ENCODE results near the gene SATB2. TPM values are rescaled to one million over a fixed set of nuclear protein-coding genes. Genes with fewer than 3 reads are reported as not detected.

The SATB2 gene
- total RNA-seq, 1 donor from 2014 or later = 7.4 TPM

- intact Hi-C loops (cut with DNase I) = no loop called here
- no peak for DNase-seq (ENCODE audit: extremely low spot score in 2 of 2)
- no peaks in the 10 kb centered on the region for H3K4me1 ChIP-seq
These were observed 33.6 kb downstream of the SATB2 start for GRCh38 chr2:199424160-199424559.

GRCh38 chr2:199419428-199419827 is 38.3 kb downstream of the SATB2 start:
- intact Hi-C loops (cut with DNase I) = no loop called here
- no peak overlapping the region for H3K4me3 ChIP-seq
- H3K27ac ChIP-seq = no peak overlapping the region
- no peak for DNase-seq (ENCODE audit: extremely low spot score in 2 of 2)
- no peaks in the 10 kb centered on the region for H3K4me1 ChIP-seq
- TF ChIP-seq POLR2A (IDR thresholded peaks at IDR 0.05) (no peak), POLR2AphosphoS5 (IDR thresholded peaks at IDR 0.05; ENCODE audit: insufficient read depth in 1 of 2, low read depth in 1 of 2) (no peak), CTCF (IDR thresholded peaks at IDR 0.05) (no peak)
- no peaks in the 10 kb centered on the region for H3K36me3 ChIP-seq
- H3K9me3 ChIP-seq = no peaks in the 10 kb centered on the region
- no peaks in the 10 kb centered on the region for H3K27me3 ChIP-seq

More at GRCh38 chr2:199424160-199424559, 33.6 kb downstream of the SATB2 start:
- no peaks in the 10 kb centered on the region for H3K36me3 ChIP-seq
- no peak for TF ChIP-seq POLR2AphosphoS5 (IDR thresholded peaks at IDR 0.05; ENCODE audit: insufficient read depth in 1 of 2, low read depth in 1 of 2)
- TF ChIP-seq CTCF (IDR thresholded peaks at IDR 0.05) = no peak
- TF ChIP-seq POLR2A (IDR thresholded peaks at IDR 0.05) = no peak
- no peaks in the 10 kb centered on the region for H3K27me3 ChIP-seq
- no peak overlapping the region for H3K4me3 ChIP-seq
- no peak overlapping the region for H3K27ac ChIP-seq
- no peaks in the 10 kb centered on the region for H3K9me3 ChIP-seq

- intact Hi-C loops (cut with DNase I) = no loop called here
- H3K36me3 ChIP-seq = no peaks in the 10 kb centered on the region
- H3K27ac ChIP-seq = no peak overlapping the region
- TF ChIP-seq POLR2AphosphoS5 (IDR thresholded peaks at IDR 0.05; ENCODE audit: insufficient read depth in 1 of 2, low read depth in 1 of 2) (no peak), POLR2A (IDR thresholded peaks at IDR 0.05) (no peak), CTCF (IDR thresholded peaks at IDR 0.05) (no peak)
- DNase-seq (ENCODE audit: extremely low spot score in 2 of 2) = no peak
- H3K9me3 ChIP-seq = no peaks in the 10 kb centered on the region
- H3K4me1 ChIP-seq = no peaks in the 10 kb centered on the region
- H3K4me3 ChIP-seq = no peak overlapping the region
- no peaks in the 10 kb centered on the region for H3K27me3 ChIP-seq
These were observed 43.3 kb downstream of the SATB2 start for GRCh38 chr2:199414465-199414864.

GRCh38 chr2:199414001-199414400 is 43.7 kb downstream of the SATB2 start:
- H3K9me3 ChIP-seq = no peaks in the 10 kb centered on the region
- no peaks in the 10 kb centered on the region for H3K27me3 ChIP-seq
- no peaks in the 10 kb centered on the region for H3K36me3 ChIP-seq
- TF ChIP-seq CTCF (IDR thresholded peaks at IDR 0.05) (no peak), POLR2AphosphoS5 (IDR thresholded peaks at IDR 0.05; ENCODE audit: insufficient read depth in 1 of 2, low read depth in 1 of 2) (no peak), POLR2A (IDR thresholded peaks at IDR 0.05) (no peak)
- no peaks in the 10 kb centered on the region for H3K4me1 ChIP-seq
- no peak for DNase-seq (ENCODE audit: extremely low spot score in 2 of 2)
- no peak overlapping the region for H3K4me3 ChIP-seq
- no peak overlapping the region for H3K27ac ChIP-seq
- intact Hi-C loops (cut with DNase I) = no loop called here

GRCh38 chr2:199409759-199410529 is 47.8 kb downstream of the SATB2 start:
- DNase-seq (ENCODE audit: extremely low spot score in 2 of 2) = no peak
- intact Hi-C loops (cut with DNase I) = no loop called here
- H3K36me3 ChIP-seq = no peaks in the 10 kb centered on the region

More at GRCh38 chr2:199409759-199410529, 47.8 kb downstream of the SATB2 start:
- no peaks in the 10 kb centered on the region for H3K9me3 ChIP-seq
- no peaks in the 10 kb centered on the region for H3K27me3 ChIP-seq
- no peak overlapping the region for H3K27ac ChIP-seq
- no peaks in the 10 kb centered on the region for H3K4me1 ChIP-seq
- TF ChIP-seq POLR2A (IDR thresholded peaks at IDR 0.05) (no peak), CTCF (IDR thresholded peaks at IDR 0.05) (no peak), POLR2AphosphoS5 (IDR thresholded peaks at IDR 0.05; ENCODE audit: insufficient read depth in 1 of 2, low read depth in 1 of 2) (no peak)
- H3K4me3 ChIP-seq = no peak overlapping the region
